ENCODE results near the gene ARHGEF3.

ARHGEF3 gene

GRCh38 chr3:56764184-56764583, 37.6 kb downstream of the ARHGEF3 start:
- no peak for TF ChIP-seq CTCF (IDR thresholded peaks at IDR 0.05; ENCODE audit: borderline replicate concordance, control extremely low read depth, extremely low read depth, insufficient read depth, missing control alignments)
- in situ Hi-C loops (cut with MboI; ENCODE audit: low sequenced_read_pairs, unreplicated experiment), result no loop called here

GRCh38 chr3:56763233-56763632, 38.5 kb downstream of the ARHGEF3 start:
- no peak for DNase-seq (ENCODE audit: low spot score)
- no peak for TF ChIP-seq CTCF (IDR thresholded peaks at IDR 0.05; ENCODE audit: borderline replicate concordance, control extremely low read depth, extremely low read depth, insufficient read depth, missing control alignments)
- in situ Hi-C loops (cut with MboI; ENCODE audit: low sequenced_read_pairs, unreplicated experiment), result no loop called here

More at GRCh38 chr3:56764184-56764583, 37.6 kb downstream of the ARHGEF3 start:
- no peak for DNase-seq (ENCODE audit: low spot score)

GRCh38 chr3:56762718-56763117, 39.0 kb downstream of the ARHGEF3 start:
- no peak for TF ChIP-seq CTCF (IDR thresholded peaks at IDR 0.05; ENCODE audit: borderline replicate concordance, control extremely low read depth, extremely low read depth, insufficient read depth, missing control alignments)
- no peak for DNase-seq (ENCODE audit: low spot score)
- in situ Hi-C loops (cut with MboI; ENCODE audit: low sequenced_read_pairs, unreplicated experiment), result no loop called here

- in situ Hi-C loops (cut with MboI; ENCODE audit: low sequenced_read_pairs, unreplicated experiment), result no loop called here
- DNase-seq (ENCODE audit: low spot score), result no peak
- TF ChIP-seq CTCF (IDR thresholded peaks at IDR 0.05; ENCODE audit: borderline replicate concordance, control extremely low read depth, extremely low read depth, insufficient read depth, missing control alignments), result no peak
Observed at GRCh38 chr3:56761887-56762651, 39.7 kb downstream of the ARHGEF3 start.

- TF ChIP-seq CTCF (IDR thresholded peaks at IDR 0.05; ENCODE audit: borderline replicate concordance, control extremely low read depth, extremely low read depth, insufficient read depth, missing control alignments), result no peak
- in situ Hi-C loops (cut with MboI; ENCODE audit: low sequenced_read_pairs, unreplicated experiment), result no loop called here
- DNase-seq (ENCODE audit: low spot score), result no peak
Observed at GRCh38 chr3:56761023-56761422, 40.7 kb downstream of the ARHGEF3 start.

GRCh38 chr3:56759532-56759931, 42.2 kb downstream of the ARHGEF3 start:
- TF ChIP-seq CTCF (IDR thresholded peaks at IDR 0.05; ENCODE audit: borderline replicate concordance, control extremely low read depth, extremely low read depth, insufficient read depth, missing control alignments), result no peak
- no peak for DNase-seq (ENCODE audit: low spot score)
- in situ Hi-C loops (cut with MboI; ENCODE audit: low sequenced_read_pairs, unreplicated experiment), result no loop called here
